ENCODE measurements around the gene PCSK2.
A peak's percentile ranks its signal among the peaks of the same experiment; 100 is the strongest.

Gene PCSK2

DNA sequence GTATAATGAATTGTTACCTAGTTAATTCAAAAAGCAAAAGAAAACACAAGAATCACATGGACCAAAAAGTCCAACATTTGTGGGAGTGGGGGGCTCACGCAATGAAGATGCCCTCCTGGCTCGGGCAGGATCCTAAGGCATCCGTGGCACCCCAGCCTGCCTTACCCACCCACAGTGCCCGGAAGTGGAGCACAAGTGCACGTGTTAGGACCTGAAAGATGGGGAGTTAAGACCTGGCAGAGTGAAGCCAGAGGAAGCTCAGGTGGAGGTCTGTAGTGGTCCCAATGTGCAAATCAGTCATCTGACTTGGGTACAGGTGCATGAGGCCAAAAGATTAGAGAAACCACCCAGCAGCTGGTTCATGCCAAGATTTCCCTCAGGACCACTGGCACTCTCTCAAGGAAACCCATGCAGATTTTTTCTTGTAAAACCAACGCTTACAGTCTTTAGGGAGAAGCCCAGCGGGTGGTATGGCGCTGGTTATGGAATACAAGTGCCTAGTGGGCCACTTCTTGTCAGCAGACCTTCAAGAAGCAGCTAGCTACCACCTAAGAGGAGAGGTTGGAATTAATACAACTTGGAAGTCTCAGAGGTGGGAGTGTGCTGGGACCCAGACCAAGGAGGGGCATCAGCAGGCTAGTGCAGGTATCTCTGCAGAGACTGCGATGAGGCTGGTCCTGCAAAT lies 262.2 kb downstream of the PCSK2 start:
- no peak for DNase-seq

DNA sequence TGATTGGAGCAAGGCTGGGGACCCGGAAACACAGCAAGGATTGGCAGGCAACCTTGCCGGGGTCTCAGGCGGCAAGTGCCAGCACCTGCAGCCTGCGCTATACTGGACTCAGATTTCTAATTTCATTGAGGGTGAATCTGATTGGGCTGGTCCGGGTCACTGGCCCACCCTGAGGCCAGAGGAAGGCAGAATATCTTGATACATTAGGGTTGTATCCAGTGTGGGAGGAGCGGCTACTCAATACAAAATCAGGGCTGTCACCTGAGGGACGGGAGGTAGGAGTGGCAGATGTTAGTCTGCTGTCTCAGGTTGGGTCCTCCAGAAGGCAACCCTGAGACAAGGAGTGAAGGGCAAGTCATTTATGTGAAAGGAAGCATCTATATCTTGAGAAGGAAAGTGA lies 263.7 kb downstream of the PCSK2 start:
- DNase-seq = no peak

DNA sequence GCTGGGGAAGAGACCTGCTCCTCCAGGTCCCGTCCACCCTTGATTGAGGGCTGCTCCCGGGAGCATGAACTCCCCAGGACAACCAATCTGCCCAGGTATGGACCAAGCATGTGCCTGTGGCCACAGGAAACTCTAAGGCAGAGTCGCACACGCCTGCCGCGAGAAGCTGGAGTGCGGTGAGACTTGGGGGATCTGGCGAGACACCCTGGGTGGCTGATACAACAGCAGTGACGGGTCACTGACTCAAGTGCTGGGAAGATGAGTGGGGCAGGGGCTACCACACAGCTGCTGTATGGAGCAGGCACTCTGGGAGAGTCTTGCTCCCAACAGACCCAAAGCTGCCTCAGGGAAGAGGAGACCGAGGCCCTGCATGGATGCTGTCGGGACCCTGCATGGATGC lies 264.2 kb downstream of the PCSK2 start:
- no peak for DNase-seq

DNA sequence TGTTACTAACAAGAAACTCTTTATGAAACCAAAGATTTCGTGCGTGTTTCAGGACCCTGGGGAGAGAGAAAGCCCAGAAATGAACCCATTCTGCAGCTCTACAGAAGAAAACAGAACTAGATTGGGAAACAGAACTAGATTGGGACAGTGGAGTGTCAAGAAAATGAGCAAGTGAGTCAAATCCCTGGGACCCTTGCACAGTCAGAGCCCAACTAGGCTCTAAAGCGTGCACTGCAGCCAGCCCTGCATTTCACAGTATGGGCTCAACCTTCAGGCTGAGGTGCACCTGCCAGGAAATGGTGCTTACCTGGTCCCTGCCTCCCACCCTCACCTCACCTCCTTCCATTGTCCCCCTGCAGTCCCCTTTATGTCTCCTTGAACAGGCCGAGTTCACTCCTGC lies 264.6 kb downstream of the PCSK2 start:
- DNase-seq = no peak

DNA sequence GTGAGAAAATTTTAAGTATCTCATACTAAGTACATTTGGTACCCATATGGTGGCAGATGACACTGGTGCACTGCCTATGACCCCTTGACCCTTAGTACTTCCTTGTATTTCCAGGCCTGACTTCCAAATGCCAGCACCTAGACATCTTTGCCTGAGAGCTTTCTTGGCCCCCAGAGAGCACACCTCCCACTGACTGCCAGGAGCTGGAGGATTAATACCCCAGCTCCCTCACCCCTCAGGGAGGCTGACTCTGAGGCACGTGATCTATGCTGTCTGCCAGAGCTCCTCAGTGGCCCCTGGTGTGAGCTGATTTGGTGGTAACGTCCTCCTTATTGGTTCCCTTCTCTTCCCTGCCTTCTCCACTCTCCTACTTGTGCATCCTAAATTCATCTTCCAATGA lies 266.3 kb downstream of the PCSK2 start:
- DNase-seq = no peak

DNA sequence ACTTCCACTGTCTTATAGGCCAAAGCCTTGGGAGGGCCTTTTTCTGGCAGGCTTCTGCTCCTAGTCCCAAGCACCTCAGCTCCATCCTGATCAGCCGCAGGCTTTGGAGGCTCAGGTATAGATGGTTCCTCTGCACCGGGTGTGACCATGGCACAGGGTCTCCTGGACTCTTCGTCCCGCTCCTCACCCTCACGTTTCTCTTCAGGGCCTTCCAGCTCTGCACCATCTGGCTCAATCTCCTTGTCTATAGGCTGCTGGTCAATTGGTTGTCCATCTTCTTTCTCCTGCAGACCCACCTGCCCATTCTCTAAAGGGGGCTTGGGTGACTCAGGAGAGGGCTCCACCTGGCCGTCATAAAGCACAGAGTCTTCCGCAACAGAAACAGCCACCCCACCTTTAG lies 267.4 kb downstream of the PCSK2 start:
- DNase-seq = no peak

DNA sequence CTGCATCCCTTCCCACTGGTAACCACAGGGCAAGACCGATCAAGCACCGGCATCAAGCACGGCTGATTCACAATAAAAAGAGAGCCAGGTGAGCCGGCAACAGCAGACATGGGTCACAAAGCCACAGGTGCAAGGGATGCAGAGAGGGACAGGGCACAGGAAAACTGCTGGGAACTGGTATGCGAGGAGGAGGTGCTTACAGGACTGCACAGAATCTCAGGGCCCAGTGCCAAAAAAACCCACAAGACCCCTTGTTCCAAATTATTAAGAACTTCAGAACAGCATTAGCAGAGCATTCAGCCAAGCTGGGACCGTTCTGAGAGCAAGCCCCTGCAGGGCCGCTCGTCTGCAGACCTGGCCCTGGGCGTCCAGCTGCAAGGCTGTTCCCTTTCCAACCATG lies 269.0 kb downstream of the PCSK2 start:
- no peak for DNase-seq

DNA sequence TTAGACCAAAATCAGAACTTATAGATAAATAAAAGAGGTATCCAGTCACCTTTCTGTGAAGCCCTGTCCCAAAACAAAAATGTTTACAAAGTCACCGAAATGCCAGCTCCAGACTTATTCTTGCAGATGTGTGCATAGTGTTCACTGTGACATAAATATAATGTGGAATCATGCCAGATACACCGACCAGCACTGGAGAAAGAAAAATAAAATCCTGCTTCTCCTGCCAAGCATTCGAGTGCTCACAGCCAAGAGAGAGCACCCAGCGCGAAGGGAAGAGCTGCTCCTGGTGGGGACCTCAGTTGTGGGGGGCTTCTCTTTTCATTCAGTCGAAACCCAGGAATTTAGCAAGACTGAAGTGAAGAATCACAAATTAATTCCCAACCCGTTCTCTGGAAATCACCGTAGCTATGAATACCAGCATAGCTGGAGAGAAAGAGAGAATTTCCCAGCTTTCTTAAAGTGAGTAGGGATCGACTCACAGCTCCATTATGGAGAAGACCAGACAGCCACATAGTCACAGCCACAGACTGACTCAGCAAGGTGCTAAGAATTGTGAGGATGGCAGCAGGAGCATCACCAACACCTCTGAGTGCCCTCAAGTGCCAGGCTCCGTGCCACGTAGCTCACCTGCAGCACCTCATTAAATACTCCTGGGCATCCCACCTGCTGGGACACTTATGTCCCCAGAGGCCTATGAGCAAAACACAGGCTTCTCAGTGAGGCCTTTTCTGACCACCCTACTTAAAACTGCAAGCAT lies 271.2 kb downstream of the PCSK2 start:
- no peak for DNase-seq

DNA sequence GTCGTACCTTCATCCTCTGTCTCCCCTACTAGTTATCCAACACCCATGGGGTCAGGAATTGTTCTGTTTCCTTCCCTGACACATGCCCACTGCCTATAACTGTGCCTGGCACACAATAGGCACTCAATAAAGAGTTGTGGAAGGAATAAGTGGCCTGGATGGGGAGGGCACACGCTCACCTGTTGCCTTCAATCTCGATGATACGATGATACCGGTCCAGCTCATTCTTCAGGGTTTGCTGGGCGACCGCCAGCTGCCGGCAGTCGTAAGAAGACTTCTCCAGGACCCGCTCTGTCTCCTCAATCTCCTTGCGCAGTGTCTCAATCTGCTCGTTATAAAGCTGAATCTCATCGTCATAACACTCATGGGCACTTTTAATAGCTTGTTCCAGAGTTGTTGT lies 271.8 kb downstream of the PCSK2 start:
- no peak for DNase-seq

DNA sequence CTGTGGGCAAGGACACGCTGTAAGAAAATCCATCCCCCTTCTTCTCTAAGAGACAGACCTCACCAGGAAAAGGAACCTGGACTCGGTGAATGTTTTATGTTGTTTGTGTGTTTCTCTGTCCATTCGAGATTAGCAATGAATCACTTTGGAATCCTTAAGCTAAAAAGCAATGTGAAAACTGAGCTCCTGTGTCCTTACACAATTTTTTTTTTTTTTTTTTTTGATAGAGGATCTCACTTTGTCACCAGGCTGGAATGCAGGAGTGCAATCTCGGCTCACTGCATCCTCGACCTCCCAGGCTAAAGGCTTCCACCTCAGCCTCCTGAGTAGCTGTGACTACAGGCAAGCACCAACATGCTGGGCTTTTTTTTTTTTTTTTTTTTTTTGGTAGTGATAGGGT lies 272.2 kb downstream of the PCSK2 start:
- DNase-seq = no peak

DNA sequence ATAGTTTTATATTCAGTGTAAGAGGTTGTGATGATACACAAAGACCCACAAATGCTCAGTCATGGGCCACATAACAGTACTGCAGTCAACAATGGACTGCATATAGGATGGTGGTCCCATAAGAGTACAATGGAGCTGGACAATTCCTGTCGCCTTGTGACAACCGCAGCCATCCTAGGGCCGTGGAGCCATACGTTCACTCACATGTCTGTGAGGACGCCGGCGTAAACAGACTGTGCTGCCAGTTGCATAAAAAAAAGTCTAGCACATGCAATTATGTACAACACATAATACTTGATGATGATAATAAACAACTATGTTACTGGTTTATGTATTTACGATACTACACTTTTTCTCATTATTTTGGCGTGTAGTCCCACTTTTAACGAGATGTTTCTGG lies 273.4 kb downstream of the PCSK2 start:
- DNase-seq = no peak

DNA sequence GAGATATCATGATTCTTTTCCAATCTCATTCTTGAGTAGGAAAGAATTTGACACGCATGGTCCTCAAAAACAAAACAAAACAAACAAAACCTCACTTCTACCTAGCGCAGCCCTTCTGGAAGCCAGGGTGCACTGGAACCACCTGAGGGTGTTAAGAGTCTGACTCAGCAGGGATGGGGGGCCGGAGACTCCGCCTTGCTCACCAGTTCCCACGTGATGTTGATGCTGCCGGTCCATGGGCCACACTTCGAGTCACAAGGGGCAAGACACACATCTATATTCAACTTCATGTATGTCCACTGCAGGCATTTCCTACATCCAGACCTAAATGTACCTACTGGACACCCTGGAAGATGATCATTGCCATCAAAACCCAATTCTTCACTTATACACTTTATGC lies 274.0 kb downstream of the PCSK2 start:
- DNase-seq = no peak

DNA sequence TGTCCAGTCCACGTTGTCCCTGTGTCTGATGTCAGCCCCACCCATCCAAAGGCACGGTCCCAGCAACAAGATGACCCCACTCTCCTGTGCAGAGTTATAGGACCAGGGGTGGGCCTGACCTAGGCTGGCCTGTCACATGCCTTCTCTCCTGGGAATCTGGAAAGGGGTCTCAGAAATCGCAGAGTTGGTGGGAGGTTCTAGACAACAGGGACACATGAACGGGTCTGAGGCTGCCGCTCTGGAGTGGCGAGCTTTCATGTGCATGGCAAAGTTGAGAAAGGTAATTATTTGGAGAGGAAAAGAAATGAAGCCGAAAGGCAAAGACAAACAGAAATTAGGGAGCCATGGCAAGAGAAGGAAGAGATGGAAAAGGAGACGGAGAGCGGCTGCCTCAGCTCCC lies 274.9 kb downstream of the PCSK2 start:
- no peak for DNase-seq

DNA sequence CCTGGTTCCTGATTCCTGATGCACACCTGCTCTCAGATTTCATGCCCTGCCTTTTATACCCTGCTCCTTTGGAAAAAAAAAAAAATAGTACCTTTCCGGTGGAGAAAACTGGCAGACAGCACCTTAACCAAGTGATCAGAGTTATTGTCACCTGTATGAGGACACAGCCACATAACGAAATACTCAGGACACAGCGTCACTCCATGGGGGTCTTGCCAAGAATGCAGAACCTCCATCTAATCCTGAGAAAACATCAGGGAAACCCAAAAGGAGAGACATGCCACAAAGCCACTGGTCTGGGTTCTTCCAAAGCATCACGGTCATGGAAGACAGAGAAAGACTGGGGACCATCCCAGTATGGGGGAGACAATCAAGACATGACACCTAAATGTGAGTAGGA lies 275.3 kb downstream of the PCSK2 start:
- DNase-seq = no peak

DNA sequence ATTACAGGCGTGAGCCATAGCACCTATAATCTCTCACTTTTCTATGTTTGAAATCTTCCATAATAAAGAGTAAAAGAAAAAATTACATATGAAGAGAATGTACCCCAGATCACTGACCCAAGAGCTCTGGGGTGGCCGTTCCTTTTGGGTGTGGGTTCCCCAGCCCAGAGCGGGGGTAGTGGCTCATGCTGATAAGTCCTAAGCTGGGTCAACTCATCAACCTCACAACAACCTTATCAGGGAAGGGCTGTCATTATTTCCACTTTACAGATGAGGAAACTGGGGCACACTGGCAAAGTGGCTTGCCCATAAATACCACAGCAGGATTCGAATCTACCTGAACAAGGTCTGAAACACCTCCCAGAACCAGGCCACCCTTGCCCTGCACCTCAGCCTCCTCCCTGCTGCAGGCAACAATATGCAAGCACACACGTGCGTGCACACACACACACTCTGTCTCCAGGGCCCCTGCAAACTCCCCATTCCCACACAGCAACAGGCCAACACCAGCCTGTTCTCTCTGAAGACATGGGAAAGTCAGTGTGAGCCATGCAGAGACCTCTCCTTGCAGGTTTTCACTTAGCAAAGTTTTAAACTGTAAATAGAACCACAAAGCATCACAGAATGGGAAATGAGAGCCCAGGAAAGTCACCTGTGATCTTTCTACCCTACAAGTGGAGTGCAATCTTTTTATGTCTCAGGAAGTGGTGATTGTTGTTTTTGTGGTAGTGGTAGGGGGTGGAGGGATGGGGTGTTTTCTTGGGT lies 276.6 kb downstream of the PCSK2 start:
- DNase-seq = no peak

DNA sequence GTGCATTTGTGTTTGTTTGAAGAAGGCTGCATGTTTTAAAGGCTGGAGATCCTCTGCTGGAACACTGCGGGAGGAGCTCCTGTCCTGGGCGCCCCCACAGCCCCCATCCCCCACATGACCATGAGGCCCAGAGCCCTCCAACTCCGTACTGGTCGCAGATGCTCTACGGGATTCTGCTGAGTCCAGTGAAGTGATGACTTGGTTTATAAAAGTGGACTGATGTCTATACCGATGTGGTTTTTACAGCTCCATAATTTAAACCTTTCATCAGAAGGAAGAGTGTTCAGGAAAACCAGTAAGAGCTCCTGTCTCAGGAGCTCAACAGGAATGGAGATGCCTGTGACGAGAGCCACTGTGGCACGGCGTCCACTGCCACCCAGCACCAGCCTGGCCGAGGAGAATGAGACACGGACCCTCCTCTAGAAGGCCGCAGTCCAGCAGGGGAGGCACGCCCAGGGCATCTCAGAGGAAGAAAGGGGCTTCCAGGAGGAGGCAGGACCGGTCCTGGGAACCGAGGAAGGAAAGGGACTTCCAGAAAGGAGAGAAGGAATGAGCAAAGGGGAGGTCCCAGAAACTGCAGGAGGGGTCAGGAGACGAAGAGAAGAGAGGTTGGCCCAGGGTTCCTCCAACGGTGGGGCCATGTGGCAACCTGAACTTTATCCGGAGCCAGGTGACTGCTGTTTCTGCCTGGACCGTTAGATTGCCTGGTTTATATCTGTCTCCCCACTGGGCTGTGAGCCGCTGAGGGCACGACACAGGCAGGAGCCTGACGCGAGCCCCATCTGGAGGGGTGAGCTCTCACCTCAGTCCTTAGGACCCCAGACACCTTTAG lies 277.4 kb downstream of the PCSK2 start:
- DNase-seq = peak; percentile 55

DNA sequence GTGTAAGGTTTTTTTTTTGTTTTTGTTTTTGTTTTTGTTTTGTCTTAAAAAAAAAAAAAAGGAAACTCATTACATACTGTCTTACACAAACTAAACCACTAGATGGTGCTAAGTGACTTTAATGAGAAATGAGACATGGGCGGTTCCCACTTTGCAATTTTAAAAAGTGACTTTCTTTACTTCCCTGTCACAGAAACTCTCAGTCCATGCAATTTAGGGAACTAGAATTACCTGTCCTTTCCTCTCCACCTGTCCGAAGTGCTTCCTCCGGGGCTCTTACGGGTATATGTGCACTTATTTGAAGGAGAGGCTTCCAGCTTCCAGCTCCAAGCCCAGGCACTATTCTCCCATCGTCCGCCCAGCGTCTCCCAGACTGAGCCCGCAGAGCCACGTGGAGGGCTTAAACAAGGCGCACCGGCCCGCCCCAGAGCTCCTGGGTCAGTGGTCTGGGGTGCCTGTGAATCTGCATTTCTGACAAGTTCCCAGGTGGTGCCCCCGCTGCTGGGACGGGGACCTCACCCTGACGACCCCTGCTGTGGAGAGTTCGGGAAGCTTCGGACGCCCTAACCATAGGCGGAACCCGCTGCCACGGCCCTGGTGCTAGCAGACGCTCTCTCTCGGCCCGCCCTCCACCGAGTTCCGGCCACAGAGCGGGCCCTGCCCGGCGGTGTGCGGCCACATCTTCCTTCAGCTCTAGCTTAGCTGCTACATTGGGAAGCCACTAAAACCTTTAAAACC lies 278.2 kb downstream of the PCSK2 start:
- DNase-seq = peak; percentile 82

DNA sequence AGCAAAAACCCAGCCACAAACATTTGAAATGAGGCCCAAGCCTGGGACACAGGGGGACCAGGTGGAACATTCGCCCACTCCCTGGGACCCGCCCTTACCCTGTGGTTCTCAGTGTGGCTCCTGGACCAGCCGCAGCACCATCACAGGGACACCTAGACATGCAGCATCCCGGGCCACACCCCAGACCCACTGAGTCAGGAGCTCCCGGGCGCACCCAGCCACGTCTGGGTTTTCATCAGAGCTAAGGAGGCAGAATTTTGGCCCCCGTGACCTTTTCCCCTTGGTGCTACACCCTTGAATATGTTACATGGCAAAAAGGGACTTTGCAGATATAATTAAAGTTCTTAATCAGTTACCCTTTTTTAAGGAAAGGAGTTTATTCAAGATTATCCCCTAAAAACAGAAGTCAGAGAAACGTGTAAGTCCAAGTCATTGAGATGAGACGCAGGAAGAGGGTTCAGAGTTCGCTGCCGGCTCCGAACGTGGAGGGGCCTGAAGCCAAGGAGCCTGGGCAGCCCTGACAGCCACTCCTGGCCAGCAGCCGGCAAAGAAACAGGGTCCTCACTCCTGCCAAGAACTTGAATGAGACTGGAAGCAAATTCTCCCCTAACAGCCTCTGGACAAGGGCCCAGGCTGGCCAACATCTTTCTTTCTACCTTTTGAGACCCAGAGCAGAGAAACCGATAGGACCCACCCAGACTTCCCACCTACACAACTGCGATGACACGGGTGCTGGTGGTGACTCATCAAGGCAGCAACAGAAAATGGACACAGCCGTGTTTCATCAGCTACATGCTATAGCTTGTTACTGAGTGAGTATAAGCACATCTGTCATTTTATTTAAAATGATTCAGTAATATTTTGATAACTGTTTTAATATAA lies 279.0 kb downstream of the PCSK2 start:
- no peak for DNase-seq

DNA sequence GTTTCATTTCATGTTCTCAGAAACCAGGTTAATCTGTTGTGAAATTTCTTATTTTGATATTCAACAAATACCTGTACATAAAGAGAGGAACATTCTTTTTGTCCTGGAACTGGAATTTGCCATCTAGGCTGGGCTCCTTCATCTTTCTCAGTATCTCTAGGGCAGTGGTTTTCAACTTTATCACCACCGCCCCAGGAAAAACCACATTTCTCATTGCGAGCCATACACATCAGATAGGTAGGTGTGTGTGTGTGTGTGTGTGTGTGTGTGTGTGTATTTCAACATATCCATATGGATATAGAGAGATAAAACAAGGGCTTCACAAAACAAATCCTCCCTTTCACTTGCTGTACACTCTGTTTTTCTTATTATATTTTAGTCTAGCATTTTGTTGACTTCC lies 280.2 kb downstream of the PCSK2 start:
- no peak for DNase-seq

DNA sequence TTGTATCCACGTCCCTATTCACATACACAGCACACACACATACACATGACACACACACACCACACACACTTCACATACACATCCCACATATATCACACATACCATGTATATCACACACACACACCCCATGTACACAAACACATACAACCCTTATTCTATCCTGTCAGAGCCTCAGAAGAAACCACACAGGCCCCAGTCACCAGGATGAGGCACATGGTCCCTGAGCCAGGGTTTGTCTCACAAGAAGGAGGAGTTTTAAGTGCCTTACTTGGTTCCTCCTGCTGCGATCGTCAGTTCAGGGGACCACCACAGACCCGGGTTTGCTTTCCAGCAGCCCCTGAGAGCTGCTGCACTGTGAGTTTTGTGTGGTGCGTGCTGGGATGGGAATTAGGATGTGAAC lies 280.7 kb downstream of the PCSK2 start:
- no peak for DNase-seq

DNA sequence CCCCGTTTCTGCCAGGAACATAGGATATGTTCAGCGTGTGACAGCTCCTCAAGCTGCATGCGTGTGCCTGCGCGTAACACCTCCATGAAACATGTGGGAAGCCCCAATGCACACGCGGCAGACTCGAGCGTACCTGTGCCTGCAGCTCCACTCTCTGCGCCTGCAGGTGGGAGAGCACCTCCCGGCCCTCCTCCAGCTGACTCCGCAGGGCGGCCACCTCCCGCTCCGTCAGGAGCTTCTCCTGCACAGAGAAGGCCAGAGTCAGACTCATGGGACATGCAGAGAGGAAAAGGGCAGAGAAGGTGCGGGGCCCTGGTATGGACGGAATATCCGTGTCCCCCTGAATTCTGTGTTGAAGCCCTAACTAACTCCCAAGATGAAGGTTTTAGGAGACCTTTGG lies 281.9 kb downstream of the PCSK2 start:
- DNase-seq = no peak
